GM12873 (cell line): ENCODE data around the gene CSK.
A peak's percentile ranks its signal among the peaks of the same experiment; 100 is the strongest.

ENCODE experiments used
- TF ChIP-seq, protein P1 (sequence below): IDR thresholded peaks from 2 replicates; pipeline ENCODE4 v1.5.1; 2012; ENCODE audit warnings: low read depth, mild to moderate bottlenecking, moderate library complexity, low read length, control low read depth; ENCODE audit not compliant: insufficient read depth; ENCODE audit errors: missing control alignments

CSK gene

DNA sequence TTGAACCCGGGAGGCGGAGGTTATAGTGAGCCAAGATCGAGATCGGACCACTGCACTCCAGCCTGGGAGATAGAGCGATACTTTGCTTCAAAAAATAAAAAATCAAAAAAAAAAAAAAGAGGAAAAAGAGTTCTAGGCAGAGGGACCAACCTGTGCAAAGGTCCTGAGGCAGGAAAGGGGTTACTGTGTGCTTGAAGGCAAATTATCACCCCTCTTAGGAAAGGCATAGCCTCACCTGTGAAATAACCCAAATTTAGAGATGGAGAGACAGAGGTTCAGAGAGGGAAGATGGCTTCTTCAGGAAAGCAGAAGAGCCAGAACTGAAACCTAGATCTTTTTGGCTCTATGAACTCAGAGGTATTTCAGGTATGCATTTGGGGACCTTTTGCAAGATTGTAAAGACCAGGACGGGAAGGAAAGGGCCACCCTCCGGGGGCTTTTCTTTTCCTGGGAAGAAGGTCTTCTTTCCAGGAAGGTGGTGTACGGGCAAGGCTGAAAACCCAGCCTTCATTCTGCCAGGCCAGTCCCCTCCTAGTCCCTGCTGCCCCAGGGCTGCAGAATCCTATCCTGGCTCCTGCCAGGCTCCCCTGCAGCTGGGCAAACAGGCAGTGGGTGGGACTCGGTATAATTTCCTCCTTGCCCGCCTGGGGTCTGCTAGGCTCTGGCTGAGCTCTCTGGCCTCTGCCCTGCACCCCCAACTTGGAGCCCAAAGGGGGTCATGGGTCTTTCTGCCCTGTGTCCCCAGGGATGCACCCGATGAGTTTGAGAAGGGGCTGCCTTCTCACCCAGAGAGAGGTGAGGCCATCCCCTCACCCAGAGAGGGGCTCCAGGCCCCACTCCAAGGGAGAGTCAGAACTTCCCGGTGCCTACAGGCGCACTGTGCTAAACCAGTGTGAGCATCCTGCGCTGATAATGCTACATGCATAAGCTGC, 14.4 kb upstream of the CSK start:
- TF ChIP-seq, protein P1, sequence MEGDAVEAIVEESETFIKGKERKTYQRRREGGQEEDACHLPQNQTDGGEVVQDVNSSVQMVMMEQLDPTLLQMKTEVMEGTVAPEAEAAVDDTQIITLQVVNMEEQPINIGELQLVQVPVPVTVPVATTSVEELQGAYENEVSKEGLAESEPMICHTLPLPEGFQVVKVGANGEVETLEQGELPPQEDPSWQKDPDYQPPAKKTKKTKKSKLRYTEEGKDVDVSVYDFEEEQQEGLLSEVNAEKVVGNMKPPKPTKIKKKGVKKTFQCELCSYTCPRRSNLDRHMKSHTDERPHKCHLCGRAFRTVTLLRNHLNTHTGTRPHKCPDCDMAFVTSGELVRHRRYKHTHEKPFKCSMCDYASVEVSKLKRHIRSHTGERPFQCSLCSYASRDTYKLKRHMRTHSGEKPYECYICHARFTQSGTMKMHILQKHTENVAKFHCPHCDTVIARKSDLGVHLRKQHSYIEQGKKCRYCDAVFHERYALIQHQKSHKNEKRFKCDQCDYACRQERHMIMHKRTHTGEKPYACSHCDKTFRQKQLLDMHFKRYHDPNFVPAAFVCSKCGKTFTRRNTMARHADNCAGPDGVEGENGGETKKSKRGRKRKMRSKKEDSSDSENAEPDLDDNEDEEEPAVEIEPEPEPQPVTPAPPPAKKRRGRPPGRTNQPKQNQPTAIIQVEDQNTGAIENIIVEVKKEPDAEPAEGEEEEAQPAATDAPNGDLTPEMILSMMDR: no peak

GRCh38 chr15:74768099-74768770, 13.6 kb upstream of the CSK start:
- TF ChIP-seq, protein P1: no peak

- TF ChIP-seq, protein P1: peak; percentile 84
Observed at GRCh38 chr15:74768771-74769342, 13.0 kb upstream of the CSK start.

- TF ChIP-seq, protein P1: no peak
Observed at GRCh38 chr15:74769463-74770025, 12.3 kb upstream of the CSK start.

DNA sequence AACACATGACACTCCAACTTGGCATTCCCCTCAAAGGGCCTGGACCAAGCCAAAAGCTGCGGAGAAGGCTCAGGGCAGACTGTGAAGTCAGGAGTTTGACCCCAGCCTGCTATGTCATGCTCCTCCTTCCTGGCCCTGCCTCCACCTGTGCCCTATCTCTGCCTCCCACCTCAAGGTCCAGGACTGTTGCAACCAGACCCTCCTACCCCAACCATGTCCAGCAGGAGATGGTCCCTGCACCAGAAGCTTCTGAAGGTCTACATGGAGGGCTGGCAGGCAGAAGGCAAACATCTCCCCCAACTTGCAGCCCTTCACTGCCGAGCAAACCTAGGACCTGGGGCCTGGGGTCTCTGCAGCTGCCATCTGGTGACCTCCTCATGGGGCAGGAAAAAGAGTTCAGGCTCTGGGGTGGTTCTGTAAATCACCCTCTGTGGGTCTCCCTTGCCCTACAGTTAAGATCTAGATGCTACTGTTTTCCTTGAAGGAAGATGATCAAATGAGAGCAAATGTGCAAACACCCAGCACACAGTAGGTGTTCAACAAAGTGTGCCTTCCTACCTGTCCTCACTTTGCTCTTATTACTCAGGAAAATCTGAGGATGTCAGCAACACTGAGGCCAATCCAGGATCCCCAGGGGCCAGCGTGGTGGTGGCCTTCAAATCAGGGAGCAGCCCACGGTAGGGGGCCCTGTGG, 11.5 kb upstream of the CSK start:
- TF ChIP-seq, protein P1: no peak

DNA sequence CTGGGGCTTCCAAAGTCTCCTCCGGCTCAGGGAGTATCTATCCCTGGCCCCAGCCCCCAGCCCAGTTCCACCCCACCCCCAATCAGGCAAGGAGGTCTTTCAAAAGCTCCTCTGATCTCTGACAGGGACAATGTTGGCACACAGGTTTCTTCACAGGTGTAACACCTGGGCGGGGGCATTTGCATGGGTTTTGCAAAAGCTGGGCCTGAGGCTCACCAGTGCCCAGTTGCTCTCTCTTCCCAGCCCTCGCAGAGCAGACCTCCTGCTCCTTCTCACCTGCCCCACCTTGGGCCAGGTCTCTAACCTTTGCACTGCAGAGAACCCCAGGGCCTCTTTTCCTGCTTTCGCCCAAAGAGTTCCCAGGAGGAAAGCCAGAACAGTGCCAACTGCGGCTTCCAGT, 8.6 kb upstream of the CSK start:
- TF ChIP-seq, protein P1: no peak

- TF ChIP-seq, protein P1: no peak
Observed at GRCh38 chr15:74773731-74774252, 8.1 kb upstream of the CSK start.
